Ishikawa (cell line): Measurements from ENCODE around the gene PAX2.

Experiments used
- CEBPB ChIP-seq: IDR thresholded peaks from 2 replicates; pipeline ENCODE4 v1.6.1; 2012
- CREB1 ChIP-seq: IDR thresholded peaks from 2 replicates; pipeline ENCODE4 v1.6.1; 2012; ENCODE audit warnings: low read depth
- EGR1 ChIP-seq: IDR thresholded peaks from 2 replicates; pipeline ENCODE4 v1.6.1; 2012
- EP300 ChIP-seq: IDR thresholded peaks from 2 replicates; pipeline ENCODE4 v1.6.1; 2012; ENCODE audit warnings: borderline replicate concordance
- FOXM1 ChIP-seq: IDR thresholded peaks from 2 replicates; pipeline ENCODE4 v1.6.1; 2012; ENCODE audit warnings: low read depth, borderline replicate concordance
- MAX ChIP-seq: IDR thresholded peaks from 2 replicates; pipeline ENCODE4 v1.6.1; 2012
- NFIC ChIP-seq: IDR thresholded peaks from 2 replicates; pipeline ENCODE4 v1.6.1; 2012
- RAD21 ChIP-seq: IDR thresholded peaks from 2 replicates; pipeline ENCODE4 v1.6.1; 2012; ENCODE audit warnings: low read depth
- REST ChIP-seq: IDR thresholded peaks from 2 replicates; pipeline ENCODE4 v1.6.1; 2012; ENCODE audit warnings: low read depth, mild to moderate bottlenecking
- TAF1 ChIP-seq: IDR thresholded peaks from 2 replicates; pipeline ENCODE4 v1.6.1; 2012; ENCODE audit warnings: low read depth, mild to moderate bottlenecking
- TCF12 ChIP-seq: IDR thresholded peaks from 2 replicates; pipeline ENCODE4 v1.6.1; 2012; ENCODE audit warnings: low read depth
- TEAD4 ChIP-seq: IDR thresholded peaks from 2 replicates; pipeline ENCODE4 v1.6.1; 2012
- USF1 ChIP-seq: IDR thresholded peaks from 2 replicates; pipeline ENCODE4 v1.6.1; 2012
- YY1 ChIP-seq: IDR thresholded peaks from 2 replicates; pipeline ENCODE4 v1.6.1; 2012; ENCODE audit warnings: low read depth
- ZBTB7A ChIP-seq: IDR thresholded peaks from 2 replicates; pipeline ENCODE4 v1.6.1; 2012; ENCODE audit warnings: low read depth

PAX2 gene

GRCh38 chr10:100866575-100867098 is 121.3 kb downstream of the PAX2 start:
- TF ChIP-seq FOXM1 (no peak), TAF1 (no peak), TEAD4 (no peak), CREB1 (no peak), TCF12 (no peak), EP300 (no peak), ZBTB7A (no peak), CEBPB (no peak), NFIC (no peak), EGR1 (no peak), MAX (no peak), RAD21 (no peak)

- TF ChIP-seq REST (no peak), YY1 (no peak), FOXM1 (no peak), CREB1 (no peak), RAD21 (no peak), ZBTB7A (no peak), TEAD4 (no peak), MAX (no peak), TCF12 (no peak), EGR1 (no peak), TAF1 (no peak), NFIC (no peak), EP300 (no peak), USF1 (no peak), CEBPB (no peak)
These were observed 122.0 kb downstream of the PAX2 start for GRCh38 chr10:100867261-100867963.

GRCh38 chr10:100868382-100868781 is 123.0 kb downstream of the PAX2 start:
- TF ChIP-seq TCF12 (no peak), CEBPB (no peak), RAD21 (no peak), USF1 (no peak), NFIC (no peak), YY1 (no peak), FOXM1 (no peak), ZBTB7A (no peak)

GRCh38 chr10:100869399-100869798 is 124.0 kb downstream of the PAX2 start:
- TF ChIP-seq EGR1: no peak
- TF ChIP-seq TCF12: no peak
- TF ChIP-seq MAX: no peak
- no peak for TF ChIP-seq YY1
- TF ChIP-seq CREB1: no peak
- TF ChIP-seq NFIC: no peak
- TF ChIP-seq REST: no peak

- TF ChIP-seq RAD21: peak; percentile 85
- no peak for TF ChIP-seq USF1
These were observed 126.8 kb downstream of the PAX2 start for GRCh38 chr10:100872034-100872791.
